HepG2 (cell line): ENCODE data around the gene FBXO30. TPM values are rescaled to one million over a fixed set of nuclear protein-coding genes. Genes with fewer than 3 reads are reported as not detected.

Source experiments
- ATAC-seq: fragments of 200-7000 bp; cut with Tn5 transposase; 3 replicates; pipeline ENCODE4 v1.9.1; 2020; ENCODE audit warnings: mild to moderate bottlenecking, moderate library complexity
- BruUV-seq: library from RNA; stranded (reverse); fragments of 400-500 nt; replicated peaks from 2 replicates; lab custom pipeline; 2021; lab: Mats Ljungman, UMichigan
- CTCF ChIA-PET: fragments of 300-600 bp; formaldehyde crosslinking; extraction: SDS; loops from one replicate; lab custom pipeline; 2021; ENCODE audit warnings: low total read pairs, inconsistent platforms, low intra/inter-chr PET ratio; lab: Yijun Ruan, JAX
- POLR2A ChIA-PET: fragments of 350-600 bp; sonication (Branson Sonifier 250); formaldehyde crosslinking; loops from one replicate; lab custom pipeline; 2020; ENCODE audit warnings: antibody characterized with exemption, inconsistent platforms; lab: Yijun Ruan, JAX
- DNase-seq: peaks from one replicate; pipeline ENCODE4 v3.0.0-alpha.2; 2015; ENCODE audit warnings: low spot score
- FAIRE-seq: peaks from 3 replicates; lab custom pipeline; 2011; peaks lifted over from hg19 to GRCh38; lab: Jason Lieb, UNC
- H2AFZ ChIP-seq: one replicate; pipeline ENCODE4 v1.6.1; 2011; ENCODE audit warnings: low read length, inconsistent platforms
- H3K27ac ChIP-seq: fragments of 300-600 bp; 3 replicates; pipeline ENCODE4 v1.8.0; 2011; ENCODE audit warnings: mixed run types, mild to moderate bottlenecking, mixed read lengths, low read length, inconsistent platforms; ENCODE audit not compliant: insufficient read depth; ENCODE audit errors: extremely low read length
- H3K27me3 ChIP-seq, 2 experiments: fragments of 200-600 bp in 1 of 2; 2 replicates in 1 of 2; 3 replicates in 1 of 2; pipeline versions ENCODE4 v1.6.0 to v1.8.0; 2011; ENCODE audit warnings: low read length in 2 of 2, mild to moderate bottlenecking in 2 of 2, moderate library complexity in 2 of 2, inconsistent platforms in 1 of 2; ENCODE audit not compliant: insufficient read depth in 2 of 2, control insufficient read depth in 1 of 2
- H3K36me3 ChIP-seq, 2 experiments: fragments of 200-600 bp in 1 of 2; replicated peaks in 1 of 2; 2 replicates in 1 of 2; 3 replicates in 1 of 2; pipeline versions ENCODE4 v1.5.1 to v1.8.0; 2011; ENCODE audit warnings: low read length in 2 of 2, inconsistent platforms in 1 of 2; ENCODE audit not compliant: insufficient read depth in 2 of 2, control insufficient read depth in 1 of 2
- H3K4me1 ChIP-seq: 2 replicates; pipeline ENCODE4 v1.5.1; 2012; ENCODE audit warnings: low read length, inconsistent platforms; ENCODE audit not compliant: insufficient read depth
- H3K4me2 ChIP-seq: 2 replicates; pipeline ENCODE4 v1.6.0; 2011; ENCODE audit warnings: low read depth, low read length, inconsistent platforms
- H3K4me3 ChIP-seq, 3 experiments: fragments of 200-600 bp in 1 of 3; sonication (generic), shearing (Covaris generic) in 1 of 3; replicated peaks in 1 of 3; 2 replicates each; pipeline ENCODE4 v1.5.1; 2011 to 2016; ENCODE audit warnings: low read length in 3 of 3, inconsistent platforms in 2 of 3, low read depth in 2 of 3, mild to moderate bottlenecking in 2 of 3, control low read depth in 1 of 3, mixed read lengths in 1 of 3; ENCODE audit not compliant: insufficient read depth in 1 of 3
- H3K79me2 ChIP-seq: one replicate; pipeline ENCODE4 v1.6.1; 2011; ENCODE audit warnings: low read length, inconsistent platforms; ENCODE audit not compliant: insufficient read depth
- H3K9ac ChIP-seq: 2 replicates; pipeline ENCODE4 v1.6.0; 2011; ENCODE audit warnings: mild to moderate bottlenecking, low read depth, low read length, inconsistent platforms; ENCODE audit not compliant: insufficient read depth
- H3K9me3 ChIP-seq: 2 replicates; pipeline ENCODE4 v1.5.1; 2012; ENCODE audit warnings: mild to moderate bottlenecking, low read length
- H4K20me1 ChIP-seq: 2 replicates; pipeline ENCODE4 v1.6.0; 2011; ENCODE audit warnings: inconsistent platforms, mild to moderate bottlenecking, low read length, moderate library complexity; ENCODE audit not compliant: insufficient read depth
- ARNTL ChIP-seq: sonication (generic); formaldehyde crosslinking; IDR thresholded peaks from 2 replicates; pipeline ENCODE4 v1.4.0; 2020; ENCODE audit warnings: mild to moderate bottlenecking, missing genetic modification reagents
- IKZF1 ChIP-seq: fragments of 450-650 bp; IDR thresholded peaks from 2 replicates; pipeline ENCODE4 v1.7.1; 2016
- KAT7 ChIP-seq: IDR thresholded peaks from 2 replicates; pipeline ENCODE4 v1.6.1; 2018; ENCODE audit warnings: borderline replicate concordance, missing compliant biosample characterization
- NFRKB ChIP-seq: fragments of 450-650 bp; IDR thresholded peaks from 2 replicates; pipeline ENCODE4 v1.6.1; 2017
- ZBTB10 ChIP-seq: sonication (generic); formaldehyde crosslinking; IDR thresholded peaks from 2 replicates; pipeline ENCODE4 v1.4.0; 2020; ENCODE audit warnings: missing genetic modification reagents, borderline replicate concordance
- ZFP82 ChIP-seq: sonication (generic); formaldehyde crosslinking; IDR thresholded peaks from 2 replicates; pipeline ENCODE4 v1.5.1; 2020; ENCODE audit warnings: mild to moderate bottlenecking, missing genetic modification reagents, borderline replicate concordance
- ZNF101 ChIP-seq: sonication (generic); formaldehyde crosslinking; IDR thresholded peaks from 2 replicates; pipeline ENCODE4 v1.4.0; 2020; ENCODE audit warnings: mild to moderate bottlenecking, low read depth, missing genetic modification reagents, borderline replicate concordance
- ZNF136 ChIP-seq: sonication (generic); formaldehyde crosslinking; IDR thresholded peaks from 2 replicates; pipeline ENCODE4 v1.8.1; 2022; ENCODE audit warnings: low read depth, mild to moderate bottlenecking, moderate library complexity, missing genetic modification reagents
- ZNF510 ChIP-seq: sonication (generic); formaldehyde crosslinking; IDR thresholded peaks from 2 replicates; pipeline ENCODE4 v1.4.0; 2020; ENCODE audit warnings: low read depth, mild to moderate bottlenecking, missing genetic modification reagents
- ZNF670 ChIP-seq: sonication (generic); formaldehyde crosslinking; IDR thresholded peaks from 2 replicates; pipeline ENCODE4 v1.8.0; 2022; ENCODE audit warnings: mild to moderate bottlenecking, missing genetic modification reagents, borderline replicate concordance
- WGBS: methylation state at CpG from one replicate; pipeline ENCODE4 v1.1.6; 2017; ENCODE audit warnings: low lambda C conversion rate; 5-methylcytosine and 5-hydroxymethylcytosine counted together
- in situ Hi-C: cut with HindIII; loops from 2 replicates; pipeline ENCODE4 v1.10.0; 2017; ENCODE audit warnings: low pct_unique_long_range_greater_than_20kb; ENCODE audit not compliant: extremely low pct_ligation_motif_present
- intact Hi-C: fragments of 100-400 bp; cut with micrococcal nuclease; formaldehyde crosslinking; loops from one replicate; pipeline ENCODE4 v1.10.0; 2022; ENCODE audit not compliant: unreplicated experiment
- polyA plus RNA-seq, 8 experiments: library from polyadenylated mRNA; depleted of rRNA in 3 of 8; stranded (reverse) in 7 of 8; unstranded in 1 of 8; fragments of >200 nt; fragmentation: Illumina TruSeq in 4 of 8; extraction: Trizol in 4 of 8; gene quantifications; 2 replicates each; pipeline versions ENCODE4 v1.2.1 to v1.2.3, GENCODE V29; 2011 to 2016; ENCODE audit warnings: low read depth in 4 of 8, missing spikeins in 1 of 8, mixed read lengths in 1 of 8; ENCODE audit not compliant: insufficient read depth in 1 of 8
- total RNA-seq, 5 experiments: library from RNA; depleted of rRNA; stranded (reverse); fragments of >200 nt; fragmentation: Illumina TruSeq; extraction: Trizol; gene quantifications; 2 replicates each; pipeline ENCODE4 v1.2.3, GENCODE V29; 2016; ENCODE audit warnings: low read depth in 1 of 5
- TF ChIP-seq, protein P1 (sequence below): IDR thresholded peaks from 2 replicates; pipeline ENCODE4 v1.6.1; 2016; ENCODE audit warnings: low read depth, borderline replicate concordance
- TF ChIP-seq, protein P2 (sequence below): sonication (generic); formaldehyde crosslinking; IDR thresholded peaks from 2 replicates; pipeline ENCODE4 v1.5.0; 2020; ENCODE audit warnings: missing genetic modification reagents

Gene FBXO30
- total and polyA plus RNA-seq, 2 of the 13 experiments (the other 11 are each of a cell fraction or from before 2014, with no cell fraction given), result 3.2 to 7.1 TPM

- BruUV-seq, result no TSS peak
- Histone ChIP-seq H2AFZ (no peak overlapping the region), H3K4me1 (no peaks in the 10 kb centered on the region), H3K4me3 (no peak overlapping the region), H4K20me1 (no peaks in the 10 kb centered on the region), H3K27ac (no peak overlapping the region), H3K36me3 (no peaks in the 10 kb centered on the region), H3K27me3 (no peaks in the 10 kb centered on the region), H3K9me3 (no peaks in the 10 kb centered on the region), H3K4me2 (no peak overlapping the region), H3K9ac (no peak overlapping the region), H3K79me2 (no peaks in the 10 kb centered on the region)
- in situ Hi-C loops, result no loop called here
- DNase-seq (no peak), FAIRE-seq (no peak), ATAC-seq (no peak)
- CTCF ChIA-PET, result no interaction called here
- 87% methylated on average over 1 of the region's 1 CpG for WGBS
- TF ChIP-seq, protein P1, sequence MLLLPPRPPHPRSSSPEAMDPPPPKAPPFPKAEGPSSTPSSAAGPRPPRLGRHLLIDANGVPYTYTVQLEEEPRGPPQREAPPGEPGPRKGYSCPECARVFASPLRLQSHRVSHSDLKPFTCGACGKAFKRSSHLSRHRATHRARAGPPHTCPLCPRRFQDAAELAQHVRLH (CRISPR knock-in tag), result no peak
- TF ChIP-seq ZBTB10 (CRISPR knock-in tag) (no peak), ZNF670 (CRISPR knock-in tag) (no peak), ZNF136 (CRISPR knock-in tag) (no peak), IKZF1 (no peak), ZNF510 (CRISPR knock-in tag) (no peak), KAT7 (no peak), ZNF101 (no peak), ARNTL (CRISPR knock-in tag) (no peak), NFRKB (no peak), ZFP82 (no peak)
- TF ChIP-seq, protein P2, sequence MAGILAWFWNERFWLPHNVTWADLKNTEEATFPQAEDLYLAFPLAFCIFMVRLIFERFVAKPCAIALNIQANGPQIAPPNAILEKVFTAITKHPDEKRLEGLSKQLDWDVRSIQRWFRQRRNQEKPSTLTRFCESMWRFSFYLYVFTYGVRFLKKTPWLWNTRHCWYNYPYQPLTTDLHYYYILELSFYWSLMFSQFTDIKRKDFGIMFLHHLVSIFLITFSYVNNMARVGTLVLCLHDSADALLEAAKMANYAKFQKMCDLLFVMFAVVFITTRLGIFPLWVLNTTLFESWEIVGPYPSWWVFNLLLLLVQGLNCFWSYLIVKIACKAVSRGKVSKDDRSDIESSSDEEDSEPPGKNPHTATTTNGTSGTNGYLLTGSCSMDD (CRISPR knock-in tag), result no peak
- intact Hi-C loops, result no loop called here
- POLR2A ChIA-PET, result no interaction called here
These were observed 23.7 kb upstream of the FBXO30 start for GRCh38 chr6:145838305-145838704.
